ENCODE measurements around the gene PHC3.

DNA sequence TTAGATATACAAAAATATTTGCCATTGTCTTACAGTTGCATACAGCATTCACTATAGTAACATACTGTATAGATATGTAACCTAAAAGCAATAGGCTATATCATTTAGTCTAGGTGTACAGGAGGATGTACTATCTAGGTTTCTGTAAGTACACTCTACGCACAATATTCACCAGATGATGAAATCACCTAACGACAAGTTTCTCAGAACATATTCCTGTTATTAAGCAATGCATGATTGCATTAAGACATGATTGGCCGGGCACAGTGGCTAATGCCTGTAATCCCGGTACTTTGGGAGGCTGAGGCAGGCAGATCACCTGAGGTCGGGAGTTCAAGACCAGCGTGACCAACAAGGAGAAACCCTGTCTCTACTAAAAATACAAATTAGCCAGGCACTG lies 26.2 kb upstream of the PHC3 start:
- TF ChIP-seq POLR2A (IDR thresholded peaks at IDR 0.05), result no peak
- TF ChIP-seq, protein P1, sequence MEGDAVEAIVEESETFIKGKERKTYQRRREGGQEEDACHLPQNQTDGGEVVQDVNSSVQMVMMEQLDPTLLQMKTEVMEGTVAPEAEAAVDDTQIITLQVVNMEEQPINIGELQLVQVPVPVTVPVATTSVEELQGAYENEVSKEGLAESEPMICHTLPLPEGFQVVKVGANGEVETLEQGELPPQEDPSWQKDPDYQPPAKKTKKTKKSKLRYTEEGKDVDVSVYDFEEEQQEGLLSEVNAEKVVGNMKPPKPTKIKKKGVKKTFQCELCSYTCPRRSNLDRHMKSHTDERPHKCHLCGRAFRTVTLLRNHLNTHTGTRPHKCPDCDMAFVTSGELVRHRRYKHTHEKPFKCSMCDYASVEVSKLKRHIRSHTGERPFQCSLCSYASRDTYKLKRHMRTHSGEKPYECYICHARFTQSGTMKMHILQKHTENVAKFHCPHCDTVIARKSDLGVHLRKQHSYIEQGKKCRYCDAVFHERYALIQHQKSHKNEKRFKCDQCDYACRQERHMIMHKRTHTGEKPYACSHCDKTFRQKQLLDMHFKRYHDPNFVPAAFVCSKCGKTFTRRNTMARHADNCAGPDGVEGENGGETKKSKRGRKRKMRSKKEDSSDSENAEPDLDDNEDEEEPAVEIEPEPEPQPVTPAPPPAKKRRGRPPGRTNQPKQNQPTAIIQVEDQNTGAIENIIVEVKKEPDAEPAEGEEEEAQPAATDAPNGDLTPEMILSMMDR (IDR thresholded peaks at IDR 0.05), result no peak
